Sigmoid colon (tissue), 7 donors: ENCODE measurements around the gene CAGE1. TPM values are rescaled to one million over a fixed set of nuclear protein-coding genes. Genes with fewer than 3 reads are reported as not detected.
"Not testable (repeated sequence)": the region's sequence is repeated elsewhere in the genome, so short reads cannot be mapped to it uniquely, and the experiment has no call there.

Source experiments
- DNase-seq: peaks from one replicate; pipeline ENCODE4 v3.0.0-alpha.2; 2019
- H3K27ac ChIP-seq, 4 donors: fragments of 200-600 bp; sonication (generic); one replicate each; pipeline ENCODE4 v1.5.1; 2016 to 2019; ENCODE audit warnings: mild to moderate bottlenecking in 1 of 4
- H3K27me3 ChIP-seq, 3 donors: fragments of 200-600 bp; sonication (generic); one replicate each; pipeline ENCODE4 v1.5.1; 2019; ENCODE audit warnings: mild to moderate bottlenecking in 1 of 3
- H3K36me3 ChIP-seq, 4 donors: fragments of 200-600 bp; sonication (generic); one replicate each; pipeline ENCODE4 v1.5.1; 2016 to 2019
- H3K4me1 ChIP-seq, 4 donors: fragments of 200-600 bp; sonication (generic); one replicate each; pipeline ENCODE4 v1.5.1; 2017 to 2019
- H3K4me3 ChIP-seq, 4 donors: fragments of 200-600 bp; sonication (generic); one replicate each; pipeline ENCODE4 v1.5.1; 2017 to 2019; ENCODE audit warnings: mild to moderate bottlenecking in 2 of 4, moderate library complexity in 1 of 4
- H3K9me3 ChIP-seq, 4 donors: fragments of 200-600 bp in 3 of 4; sonication (generic) in 3 of 4; one replicate each; pipeline versions ENCODE4 v1.5.1 to v1.6.1; 2013 to 2019
- CTCF ChIP-seq, 4 experiments: fragments of 450-650 bp in 3 of 4; fragments of 200-600 bp in 1 of 4; IDR thresholded peaks; one replicate each; pipeline ENCODE4 v1.5.1; 2016 to 2019; ENCODE audit warnings: antibody characterized with exemption in 4 of 4, mild to moderate bottlenecking in 3 of 4, moderate library complexity in 2 of 4
- EP300 ChIP-seq, 4 donors: sonication (generic); formaldehyde crosslinking; IDR thresholded peaks; one replicate each; pipeline ENCODE4 v1.6.1; 2017; ENCODE audit warnings: antibody characterized with exemption in 4 of 4
- POLR2A ChIP-seq, 2 donors: fragments of 450-650 bp; IDR thresholded peaks; one replicate each; pipeline ENCODE4 v1.6.1; 2016; ENCODE audit warnings: antibody characterized with exemption in 2 of 2, mild to moderate bottlenecking in 2 of 2, moderate library complexity in 2 of 2
- POLR2AphosphoS5 ChIP-seq, 4 donors: sonication (generic); formaldehyde crosslinking; IDR thresholded peaks; one replicate each; pipeline ENCODE4 v1.6.1; 2017; ENCODE audit warnings: antibody characterized with exemption in 4 of 4
- WGBS, 2 donors: extraction: QIAGEN DNeasy Blood & Tissue Kit; methylation state at CpG; one replicate each; pipeline ENCODE4 v1.1.7; 2013; 5-methylcytosine and 5-hydroxymethylcytosine counted together
- intact Hi-C: fragments of 100-400 bp; cut with DNase I; formaldehyde crosslinking; loops from one replicate; pipeline ENCODE4 v1.15.1; 2023
- polyA plus RNA-seq, 3 donors: library from polyadenylated mRNA; stranded (reverse); fragments of 200-250 nt; gene quantifications; one replicate each; pipeline ENCODE4 v1.2.3, GENCODE V29; 2013
- total RNA-seq, 4 donors: library from RNA; depleted of rRNA; stranded (reverse); fragments of >200 nt; gene quantifications; one replicate each; pipeline ENCODE4 v1.1.0, GENCODE V29; 2016
- donor health status: healthy with polysubstance abuse.
- donor health status: Bipolar disorder and iron deficiency.
- donor health status: healthy.

The CAGE1 gene
- total and polyA plus RNA-seq, 7 donors: 0.04 TPM; not detected in 6

DNA sequence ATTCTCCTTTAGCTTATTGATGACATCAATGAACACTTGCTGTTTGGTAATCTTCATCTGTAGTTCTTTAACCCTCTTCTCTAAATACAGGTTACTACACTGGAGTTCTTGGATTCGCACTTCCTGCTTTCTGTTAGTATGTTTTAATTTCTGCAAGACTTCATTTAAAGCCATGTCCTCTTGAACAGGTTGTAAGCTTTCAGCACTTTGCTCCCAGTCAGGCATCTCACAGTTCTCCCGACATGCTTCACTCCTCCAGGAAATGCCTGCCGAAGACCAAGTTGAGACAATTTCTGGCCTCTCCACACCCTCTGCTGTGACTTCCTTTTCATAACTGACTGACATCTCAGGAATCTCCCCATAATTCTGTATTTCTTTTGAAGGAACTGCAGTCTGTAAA lies 15.8 kb downstream of the CAGE1 start:
- no peak for TF ChIP-seq POLR2AphosphoS5 (IDR thresholded peaks at IDR 0.05)
- no peak for TF ChIP-seq CTCF (IDR thresholded peaks at IDR 0.05)
- TF ChIP-seq POLR2A (IDR thresholded peaks at IDR 0.05): no peak
- no peak for TF ChIP-seq EP300 (IDR thresholded peaks at IDR 0.05)

DNA sequence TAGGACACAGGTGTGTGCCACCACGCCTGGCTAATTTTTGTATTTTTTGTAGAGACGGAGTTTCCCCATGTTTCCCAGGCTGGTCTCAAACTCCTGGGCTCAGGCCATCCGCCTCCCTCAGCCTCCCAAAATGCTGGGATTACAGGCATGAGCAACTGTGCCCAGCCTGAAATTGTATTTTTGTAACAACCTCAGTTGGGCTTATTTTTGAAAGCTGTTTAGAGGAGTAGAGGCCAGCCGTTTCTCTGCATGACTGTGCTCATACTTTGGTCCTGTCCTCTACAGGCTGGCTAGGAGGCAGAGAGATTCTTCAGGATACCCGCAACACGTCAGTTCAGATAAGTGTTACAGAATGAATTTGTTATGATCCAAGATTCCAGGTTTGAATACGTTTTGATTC lies 22.1 kb downstream of the CAGE1 start:
- H3K27ac ChIP-seq: no peak overlapping the region
- intact Hi-C loops: no loop called here
- no peaks in the 10 kb centered on the region for H3K36me3 ChIP-seq
- no peak for DNase-seq
- H3K4me3 ChIP-seq: no peak overlapping the region
- H3K9me3 ChIP-seq: no peaks in the 10 kb centered on the region
- no peaks in the 10 kb centered on the region for H3K27me3 ChIP-seq
- no peaks in the 10 kb centered on the region for H3K4me1 ChIP-seq
- 90 to 91% methylated on average over 7 of the region's 7 CpGs for WGBS, 2 donors
- no peak for TF ChIP-seq EP300 (IDR thresholded peaks at IDR 0.05)
- no peak for TF ChIP-seq CTCF (IDR thresholded peaks at IDR 0.05)
- TF ChIP-seq POLR2AphosphoS5 (IDR thresholded peaks at IDR 0.05): no peak
- no peak for TF ChIP-seq POLR2A (IDR thresholded peaks at IDR 0.05)

More for the DNA sequence above, 15.8 kb downstream of the CAGE1 start:
- H3K4me1 ChIP-seq: no peaks in the 10 kb centered on the region
- intact Hi-C loops: no loop called here
- no peak overlapping the region for H3K27ac ChIP-seq
- peaks cover 0 to 3% (median 0%) of the 10 kb centered on the region in 3 donors for H3K27me3 ChIP-seq
- H3K36me3 ChIP-seq: no peaks in the 10 kb centered on the region
- H3K4me3 ChIP-seq: no peak overlapping the region
- no peaks in the 10 kb centered on the region for H3K9me3 ChIP-seq
- DNase-seq: no peak
- WGBS, 2 donors: 15 to 39% methylated on average over 3 of the region's 3 CpGs

- H3K36me3 ChIP-seq, H3K9me3 ChIP-seq, DNase-seq, H3K4me3 ChIP-seq, H3K27me3 ChIP-seq, intact Hi-C loops, H3K4me1 ChIP-seq, H3K27ac ChIP-seq: not testable (repeated sequence)
- 73 to 77% methylated on average over 3 of the region's 3 CpGs for WGBS, 2 donors
These were observed 37.6 kb downstream of the CAGE1 start for GRCh38 chr6:7351916-7352315.

DNA sequence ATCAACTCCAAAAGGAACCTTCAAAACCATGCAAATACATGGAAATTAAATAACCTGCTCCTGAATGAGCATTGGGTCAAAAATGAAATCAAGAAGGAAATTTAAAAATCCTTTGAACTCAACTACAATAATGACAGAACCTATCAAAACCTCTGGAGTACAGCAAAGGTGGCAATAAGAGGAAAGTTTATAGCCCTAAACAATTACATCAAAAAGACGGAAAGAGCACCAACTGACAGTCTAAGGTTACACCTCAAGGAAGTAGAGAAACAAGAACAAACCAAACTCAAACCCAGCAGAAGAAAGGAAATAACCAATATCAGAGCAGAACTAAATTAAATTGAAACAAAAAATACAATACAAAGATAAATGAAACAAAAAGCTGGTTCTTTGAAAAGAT lies 39.0 kb downstream of the CAGE1 start:
- H3K27ac ChIP-seq, intact Hi-C loops, H3K9me3 ChIP-seq, H3K36me3 ChIP-seq, H3K4me1 ChIP-seq, H3K4me3 ChIP-seq, DNase-seq, H3K27me3 ChIP-seq: not testable (repeated sequence)
- 5 to 61% methylated on average over 1 of the region's 1 CpG for WGBS, 2 donors

GRCh38 chr6:7347551-7347997 lies 42.0 kb downstream of the CAGE1 start:
- H3K36me3 ChIP-seq, H3K27ac ChIP-seq, H3K4me1 ChIP-seq, intact Hi-C loops, H3K9me3 ChIP-seq, DNase-seq, H3K4me3 ChIP-seq, H3K27me3 ChIP-seq: not testable (repeated sequence)
- WGBS, 2 donors: 29 to 78% methylated on average over 2 of the region's 2 CpGs

GRCh38 chr6:7344773-7345450 lies 44.6 kb downstream of the CAGE1 start:
- H3K9me3 ChIP-seq, H3K36me3 ChIP-seq, H3K4me3 ChIP-seq, H3K27ac ChIP-seq, intact Hi-C loops, H3K27me3 ChIP-seq, DNase-seq, H3K4me1 ChIP-seq: not testable (repeated sequence)
- 73 to 76% methylated on average over 10 of the region's 10 CpGs for WGBS, 2 donors
